HepG2 (cell line): ENCODE data around the gene HBA2. TPM values are rescaled to one million over a fixed set of nuclear protein-coding genes. Genes with fewer than 3 reads are reported as not detected.

ENCODE experiments used
- HOXD1 ChIP-seq: sonication (generic); formaldehyde crosslinking; IDR thresholded peaks from 2 replicates; pipeline ENCODE4 v1.5.0; 2020; ENCODE audit warnings: missing genetic modification reagents
- NR2F2 ChIP-seq: IDR thresholded peaks from 2 replicates; pipeline ENCODE4 v1.6.1; 2012; ENCODE audit warnings: low read depth, inconsistent platforms, borderline replicate concordance
- PAF1 ChIP-seq: IDR thresholded peaks from 2 replicates; pipeline ENCODE4 v1.6.1; 2016; ENCODE audit warnings: missing genetic modification reagents, missing compliant biosample characterization
- PRMT3 ChIP-seq: sonication (generic); formaldehyde crosslinking; IDR thresholded peaks from 2 replicates; pipeline ENCODE4 v1.8.1; 2022; ENCODE audit warnings: low read depth, mild to moderate bottlenecking, moderate library complexity, missing genetic modification reagents, borderline replicate concordance
- PTBP1 ChIP-seq: fragments of 200-400 bp; formaldehyde crosslinking; IDR thresholded peaks from 2 replicates; pipeline ENCODE4 v1.6.1; 2018; ENCODE audit warnings: low read length, low read depth; ENCODE audit not compliant: poor library complexity, severe bottlenecking
- SAFB2 ChIP-seq: sonication (generic); formaldehyde crosslinking; IDR thresholded peaks from 2 replicates; pipeline ENCODE4 v1.5.1; 2020; ENCODE audit warnings: missing genetic modification reagents, low read depth, mild to moderate bottlenecking, borderline replicate concordance
- ZBTB38 ChIP-seq: sonication (generic); formaldehyde crosslinking; IDR thresholded peaks from 2 replicates; pipeline ENCODE4 v1.5.1; 2020; ENCODE audit warnings: mild to moderate bottlenecking, missing genetic modification reagents
- ZNF772 ChIP-seq: sonication (generic); formaldehyde crosslinking; IDR thresholded peaks from 2 replicates; pipeline ENCODE4 v1.5.0; 2020; ENCODE audit warnings: mild to moderate bottlenecking, missing genetic modification reagents
- polyA plus RNA-seq, 8 experiments: library from polyadenylated mRNA; depleted of rRNA in 3 of 8; stranded (reverse) in 7 of 8; unstranded in 1 of 8; fragments of >200 nt; fragmentation: Illumina TruSeq in 4 of 8; extraction: Trizol in 4 of 8; gene quantifications; 2 replicates each; pipeline versions ENCODE4 v1.2.1 to v1.2.3, GENCODE V29; 2011 to 2016; ENCODE audit warnings: low read depth in 4 of 8, missing spikeins in 1 of 8, mixed read lengths in 1 of 8; ENCODE audit not compliant: insufficient read depth in 1 of 8
- total RNA-seq, 5 experiments: library from RNA; depleted of rRNA; stranded (reverse); fragments of >200 nt; fragmentation: Illumina TruSeq; extraction: Trizol; gene quantifications; 2 replicates each; pipeline ENCODE4 v1.2.3, GENCODE V29; 2016; ENCODE audit warnings: low read depth in 1 of 5
- TF ChIP-seq, protein P1 (sequence below): sonication (generic); formaldehyde crosslinking; IDR thresholded peaks from 2 replicates; pipeline ENCODE4 v1.4.0; 2020; ENCODE audit warnings: missing genetic modification reagents
- TF ChIP-seq, protein P2 (sequence below): sonication (generic); formaldehyde crosslinking; IDR thresholded peaks from 2 replicates; pipeline ENCODE4 v1.9.0; 2021; ENCODE audit warnings: missing genetic modification reagents, borderline replicate concordance
- TF ChIP-seq, protein P3 (sequence below): sonication (generic); formaldehyde crosslinking; IDR thresholded peaks from 2 replicates; pipeline ENCODE4 v1.4.0; 2020; ENCODE audit warnings: mild to moderate bottlenecking, missing genetic modification reagents
- TF ChIP-seq, protein P4 (sequence below): IDR thresholded peaks from 2 replicates; pipeline ENCODE4 v1.6.1; 2016; ENCODE audit warnings: low read depth, control low read depth

The HBA2 gene
- total and polyA plus RNA-seq, 2 of the 13 experiments (the other 11 are each of a cell fraction or from before 2014, with no cell fraction given), result not detected

DNA sequence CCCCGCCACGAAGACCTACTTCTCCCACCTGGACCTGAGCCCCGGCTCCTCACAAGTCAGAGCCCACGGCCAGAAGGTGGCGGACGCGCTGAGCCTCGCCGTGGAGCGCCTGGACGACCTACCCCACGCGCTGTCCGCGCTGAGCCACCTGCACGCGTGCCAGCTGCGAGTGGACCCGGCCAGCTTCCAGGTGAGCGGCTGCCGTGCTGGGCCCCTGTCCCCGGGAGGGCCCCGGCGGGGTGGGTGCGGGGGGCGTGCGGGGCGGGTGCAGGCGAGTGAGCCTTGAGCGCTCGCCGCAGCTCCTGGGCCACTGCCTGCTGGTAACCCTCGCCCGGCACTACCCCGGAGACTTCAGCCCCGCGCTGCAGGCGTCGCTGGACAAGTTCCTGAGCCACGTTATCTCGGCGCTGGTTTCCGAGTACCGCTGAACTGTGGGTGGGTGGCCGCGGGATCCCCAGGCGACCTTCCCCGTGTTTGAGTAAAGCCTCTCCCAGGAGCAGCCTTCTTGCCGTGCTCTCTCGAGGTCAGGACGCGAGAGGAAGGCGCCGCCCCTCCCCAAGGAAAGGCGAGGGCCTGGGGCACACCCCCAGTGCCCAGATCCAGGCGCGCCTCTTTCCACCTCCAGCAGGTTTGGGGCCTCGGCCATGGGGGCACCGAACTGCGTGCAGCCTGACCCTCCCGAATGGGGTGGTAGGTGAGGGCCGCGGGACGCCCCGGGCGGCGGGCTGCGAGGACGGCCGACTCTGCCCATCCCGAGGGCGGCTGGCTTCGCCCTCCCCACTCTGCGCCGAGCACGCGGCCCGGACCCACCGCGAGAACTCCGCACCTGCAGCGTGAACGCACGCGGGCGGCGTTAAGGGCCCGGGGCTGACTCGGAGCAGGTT is 8.2 kb downstream of the HBA2 start (continued):
- TF ChIP-seq, protein P1, sequence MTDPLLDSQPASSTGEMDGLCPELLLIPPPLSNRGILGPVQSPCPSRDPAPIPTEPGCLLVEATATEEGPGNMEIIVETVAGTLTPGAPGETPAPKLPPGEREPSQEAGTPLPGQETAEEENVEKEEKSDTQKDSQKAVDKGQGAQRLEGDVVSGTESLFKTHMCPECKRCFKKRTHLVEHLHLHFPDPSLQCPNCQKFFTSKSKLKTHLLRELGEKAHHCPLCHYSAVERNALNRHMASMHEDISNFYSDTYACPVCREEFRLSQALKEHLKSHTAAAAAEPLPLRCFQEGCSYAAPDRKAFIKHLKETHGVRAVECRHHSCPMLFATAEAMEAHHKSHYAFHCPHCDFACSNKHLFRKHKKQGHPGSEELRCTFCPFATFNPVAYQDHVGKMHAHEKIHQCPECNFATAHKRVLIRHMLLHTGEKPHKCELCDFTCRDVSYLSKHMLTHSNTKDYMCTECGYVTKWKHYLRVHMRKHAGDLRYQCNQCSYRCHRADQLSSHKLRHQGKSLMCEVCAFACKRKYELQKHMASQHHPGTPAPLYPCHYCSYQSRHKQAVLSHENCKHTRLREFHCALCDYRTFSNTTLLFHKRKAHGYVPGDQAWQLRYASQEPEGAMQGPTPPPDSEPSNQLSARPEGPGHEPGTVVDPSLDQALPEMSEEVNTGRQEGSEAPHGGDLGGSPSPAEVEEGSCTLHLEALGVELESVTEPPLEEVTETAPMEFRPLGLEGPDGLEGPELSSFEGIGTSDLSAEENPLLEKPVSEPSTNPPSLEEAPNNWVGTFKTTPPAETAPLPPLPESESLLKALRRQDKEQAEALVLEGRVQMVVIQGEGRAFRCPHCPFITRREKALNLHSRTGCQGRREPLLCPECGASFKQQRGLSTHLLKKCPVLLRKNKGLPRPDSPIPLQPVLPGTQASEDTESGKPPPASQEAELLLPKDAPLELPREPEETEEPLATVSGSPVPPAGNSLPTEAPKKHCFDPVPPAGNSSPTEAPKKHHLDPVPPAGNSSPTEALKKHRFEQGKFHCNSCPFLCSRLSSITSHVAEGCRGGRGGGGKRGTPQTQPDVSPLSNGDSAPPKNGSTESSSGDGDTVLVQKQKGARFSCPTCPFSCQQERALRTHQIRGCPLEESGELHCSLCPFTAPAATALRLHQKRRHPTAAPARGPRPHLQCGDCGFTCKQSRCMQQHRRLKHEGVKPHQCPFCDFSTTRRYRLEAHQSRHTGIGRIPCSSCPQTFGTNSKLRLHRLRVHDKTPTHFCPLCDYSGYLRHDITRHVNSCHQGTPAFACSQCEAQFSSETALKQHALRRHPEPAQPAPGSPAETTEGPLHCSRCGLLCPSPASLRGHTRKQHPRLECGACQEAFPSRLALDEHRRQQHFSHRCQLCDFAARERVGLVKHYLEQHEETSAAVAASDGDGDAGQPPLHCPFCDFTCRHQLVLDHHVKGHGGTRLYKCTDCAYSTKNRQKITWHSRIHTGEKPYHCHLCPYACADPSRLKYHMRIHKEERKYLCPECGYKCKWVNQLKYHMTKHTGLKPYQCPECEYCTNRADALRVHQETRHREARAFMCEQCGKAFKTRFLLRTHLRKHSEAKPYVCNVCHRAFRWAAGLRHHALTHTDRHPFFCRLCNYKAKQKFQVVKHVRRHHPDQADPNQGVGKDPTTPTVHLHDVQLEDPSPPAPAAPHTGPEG (CRISPR knock-in tag), result peak; percentile 96
- TF ChIP-seq SAFB2 (CRISPR knock-in tag) (peak; percentile 97), ZNF772 (CRISPR knock-in tag) (peak; percentile 99), HOXD1 (CRISPR knock-in tag) (peak; percentile 92), PTBP1 (no peak), ZBTB38 (CRISPR knock-in tag) (peak; percentile 97), NR2F2 (no peak; the same call in 1 of the 2 replicates), PAF1 (CRISPR knock-in tag) (no peak), PRMT3 (CRISPR knock-in tag) (peak; percentile 99)
- TF ChIP-seq, protein P2, sequence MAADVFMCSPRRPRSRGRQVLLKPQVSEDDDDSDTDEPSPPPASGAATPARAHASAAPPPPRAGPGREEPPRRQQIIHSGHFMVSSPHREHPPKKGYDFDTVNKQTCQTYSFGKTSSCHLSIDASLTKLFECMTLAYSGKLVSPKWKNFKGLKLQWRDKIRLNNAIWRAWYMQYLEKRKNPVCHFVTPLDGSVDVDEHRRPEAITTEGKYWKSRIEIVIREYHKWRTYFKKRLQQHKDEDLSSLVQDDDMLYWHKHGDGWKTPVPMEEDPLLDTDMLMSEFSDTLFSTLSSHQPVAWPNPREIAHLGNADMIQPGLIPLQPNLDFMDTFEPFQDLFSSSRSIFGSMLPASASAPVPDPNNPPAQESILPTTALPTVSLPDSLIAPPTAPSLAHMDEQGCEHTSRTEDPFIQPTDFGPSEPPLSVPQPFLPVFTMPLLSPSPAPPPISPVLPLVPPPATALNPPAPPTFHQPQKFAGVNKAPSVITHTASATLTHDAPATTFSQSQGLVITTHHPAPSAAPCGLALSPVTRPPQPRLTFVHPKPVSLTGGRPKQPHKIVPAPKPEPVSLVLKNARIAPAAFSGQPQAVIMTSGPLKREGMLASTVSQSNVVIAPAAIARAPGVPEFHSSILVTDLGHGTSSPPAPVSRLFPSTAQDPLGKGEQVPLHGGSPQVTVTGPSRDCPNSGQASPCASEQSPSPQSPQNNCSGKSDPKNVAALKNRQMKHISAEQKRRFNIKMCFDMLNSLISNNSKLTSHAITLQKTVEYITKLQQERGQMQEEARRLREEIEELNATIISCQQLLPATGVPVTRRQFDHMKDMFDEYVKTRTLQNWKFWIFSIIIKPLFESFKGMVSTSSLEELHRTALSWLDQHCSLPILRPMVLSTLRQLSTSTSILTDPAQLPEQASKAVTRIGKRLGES, result peak; percentile 92; the same call in 1 of the 2 replicates
- TF ChIP-seq, protein P3, sequence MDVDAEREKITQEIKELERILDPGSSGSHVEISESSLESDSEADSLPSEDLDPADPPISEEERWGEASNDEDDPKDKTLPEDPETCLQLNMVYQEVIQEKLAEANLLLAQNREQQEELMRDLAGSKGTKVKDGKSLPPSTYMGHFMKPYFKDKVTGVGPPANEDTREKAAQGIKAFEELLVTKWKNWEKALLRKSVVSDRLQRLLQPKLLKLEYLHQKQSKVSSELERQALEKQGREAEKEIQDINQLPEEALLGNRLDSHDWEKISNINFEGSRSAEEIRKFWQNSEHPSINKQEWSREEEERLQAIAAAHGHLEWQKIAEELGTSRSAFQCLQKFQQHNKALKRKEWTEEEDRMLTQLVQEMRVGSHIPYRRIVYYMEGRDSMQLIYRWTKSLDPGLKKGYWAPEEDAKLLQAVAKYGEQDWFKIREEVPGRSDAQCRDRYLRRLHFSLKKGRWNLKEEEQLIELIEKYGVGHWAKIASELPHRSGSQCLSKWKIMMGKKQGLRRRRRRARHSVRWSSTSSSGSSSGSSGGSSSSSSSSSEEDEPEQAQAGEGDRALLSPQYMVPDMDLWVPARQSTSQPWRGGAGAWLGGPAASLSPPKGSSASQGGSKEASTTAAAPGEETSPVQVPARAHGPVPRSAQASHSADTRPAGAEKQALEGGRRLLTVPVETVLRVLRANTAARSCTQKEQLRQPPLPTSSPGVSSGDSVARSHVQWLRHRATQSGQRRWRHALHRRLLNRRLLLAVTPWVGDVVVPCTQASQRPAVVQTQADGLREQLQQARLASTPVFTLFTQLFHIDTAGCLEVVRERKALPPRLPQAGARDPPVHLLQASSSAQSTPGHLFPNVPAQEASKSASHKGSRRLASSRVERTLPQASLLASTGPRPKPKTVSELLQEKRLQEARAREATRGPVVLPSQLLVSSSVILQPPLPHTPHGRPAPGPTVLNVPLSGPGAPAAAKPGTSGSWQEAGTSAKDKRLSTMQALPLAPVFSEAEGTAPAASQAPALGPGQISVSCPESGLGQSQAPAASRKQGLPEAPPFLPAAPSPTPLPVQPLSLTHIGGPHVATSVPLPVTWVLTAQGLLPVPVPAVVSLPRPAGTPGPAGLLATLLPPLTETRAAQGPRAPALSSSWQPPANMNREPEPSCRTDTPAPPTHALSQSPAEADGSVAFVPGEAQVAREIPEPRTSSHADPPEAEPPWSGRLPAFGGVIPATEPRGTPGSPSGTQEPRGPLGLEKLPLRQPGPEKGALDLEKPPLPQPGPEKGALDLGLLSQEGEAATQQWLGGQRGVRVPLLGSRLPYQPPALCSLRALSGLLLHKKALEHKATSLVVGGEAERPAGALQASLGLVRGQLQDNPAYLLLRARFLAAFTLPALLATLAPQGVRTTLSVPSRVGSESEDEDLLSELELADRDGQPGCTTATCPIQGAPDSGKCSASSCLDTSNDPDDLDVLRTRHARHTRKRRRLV, result no peak
- TF ChIP-seq, protein P4, sequence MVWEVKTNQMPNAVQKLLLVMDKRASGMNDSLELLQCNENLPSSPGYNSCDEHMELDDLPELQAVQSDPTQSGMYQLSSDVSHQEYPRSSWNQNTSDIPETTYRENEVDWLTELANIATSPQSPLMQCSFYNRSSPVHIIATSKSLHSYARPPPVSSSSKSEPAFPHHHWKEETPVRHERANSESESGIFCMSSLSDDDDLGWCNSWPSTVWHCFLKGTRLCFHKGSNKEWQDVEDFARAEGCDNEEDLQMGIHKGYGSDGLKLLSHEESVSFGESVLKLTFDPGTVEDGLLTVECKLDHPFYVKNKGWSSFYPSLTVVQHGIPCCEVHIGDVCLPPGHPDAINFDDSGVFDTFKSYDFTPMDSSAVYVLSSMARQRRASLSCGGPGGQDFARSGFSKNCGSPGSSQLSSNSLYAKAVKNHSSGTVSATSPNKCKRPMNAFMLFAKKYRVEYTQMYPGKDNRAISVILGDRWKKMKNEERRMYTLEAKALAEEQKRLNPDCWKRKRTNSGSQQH (CRISPR knock-in tag), result peak; percentile 56
